IPS-15b (cell line): ENCODE results near the gene PRR9.
"Not testable (repeated sequence)": the region's sequence is repeated elsewhere in the genome, so short reads cannot be mapped to it uniquely, and the experiment has no call there.

Experiments
- H3K27me3 ChIP-seq: one replicate; pipeline ENCODE4 v1.6.1; 2013; ENCODE audit warnings: low read length; ENCODE audit not compliant: control insufficient read depth, insufficient read depth
- H3K36me3 ChIP-seq: one replicate; pipeline ENCODE4 v1.6.1; 2013; ENCODE audit warnings: low read length; ENCODE audit not compliant: control insufficient read depth, insufficient read depth
- H3K4me1 ChIP-seq: one replicate; pipeline ENCODE4 v1.6.1; 2013; ENCODE audit warnings: mild to moderate bottlenecking, low read length; ENCODE audit not compliant: control insufficient read depth, insufficient read depth
- H3K4me3 ChIP-seq: one replicate; pipeline ENCODE4 v1.5.1; 2013; ENCODE audit warnings: low read depth, low read length
- H3K9ac ChIP-seq: one replicate; pipeline ENCODE4 v1.6.1; 2013; ENCODE audit warnings: low read depth, mild to moderate bottlenecking, low read length
- H3K9me3 ChIP-seq: one replicate; pipeline ENCODE4 v1.6.1; 2013; ENCODE audit warnings: mild to moderate bottlenecking, low read length; ENCODE audit not compliant: control insufficient read depth, insufficient read depth

Gene PRR9

DNA sequence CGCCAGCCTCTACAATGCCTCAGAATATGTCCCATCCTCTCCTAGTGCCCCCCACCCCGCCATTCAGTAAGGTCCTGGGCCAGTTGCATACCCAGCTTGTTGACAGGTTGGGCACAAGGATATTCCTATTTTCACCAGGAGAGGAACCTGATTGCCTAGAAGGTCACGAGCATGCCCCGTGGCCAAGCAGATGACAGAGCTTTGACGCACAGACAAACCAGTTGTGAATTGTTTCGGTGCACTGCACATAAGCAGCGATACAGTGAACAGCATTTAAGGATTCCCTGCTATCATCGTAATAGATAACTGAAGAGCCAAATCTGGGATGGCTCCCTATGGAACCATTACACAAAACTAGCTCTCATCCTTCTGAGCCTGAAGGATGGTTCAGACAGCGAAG is 10.8 kb upstream of the PRR9 start:
- Histone ChIP-seq H3K36me3 (no peaks in the 10 kb centered on the region), H3K4me1 (no peaks in the 10 kb centered on the region), H3K4me3 (no peak overlapping the region), H3K9ac (no peak overlapping the region), H3K27me3 (peaks cover 6% of the 10 kb centered on the region), H3K9me3 (no peaks in the 10 kb centered on the region)

DNA sequence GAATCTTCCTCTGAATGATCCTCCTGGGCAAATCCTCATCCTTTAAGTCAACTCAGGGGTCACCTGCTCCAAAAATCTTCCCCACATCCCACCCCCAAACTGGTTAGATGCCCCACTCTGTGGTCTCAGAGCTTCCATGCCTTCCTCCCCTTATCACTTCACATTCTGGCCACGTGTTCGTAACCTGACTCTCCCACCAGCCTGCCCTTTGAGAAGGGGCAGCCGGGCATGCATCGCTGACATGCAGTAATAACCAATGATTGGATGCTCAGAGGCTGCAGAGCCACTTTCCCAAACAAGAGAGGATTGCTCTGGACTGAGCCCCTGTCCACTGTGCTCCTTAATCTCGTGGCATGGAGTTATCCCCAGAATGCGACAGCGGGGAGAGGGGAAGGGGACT is 7.2 kb upstream of the PRR9 start:
- Histone ChIP-seq H3K36me3 (no peaks in the 10 kb centered on the region), H3K9me3 (no peaks in the 10 kb centered on the region), H3K27me3 (peaks cover 6% of the 10 kb centered on the region), H3K9ac (no peak overlapping the region), H3K4me1 (no peaks in the 10 kb centered on the region), H3K4me3 (no peak overlapping the region)

DNA sequence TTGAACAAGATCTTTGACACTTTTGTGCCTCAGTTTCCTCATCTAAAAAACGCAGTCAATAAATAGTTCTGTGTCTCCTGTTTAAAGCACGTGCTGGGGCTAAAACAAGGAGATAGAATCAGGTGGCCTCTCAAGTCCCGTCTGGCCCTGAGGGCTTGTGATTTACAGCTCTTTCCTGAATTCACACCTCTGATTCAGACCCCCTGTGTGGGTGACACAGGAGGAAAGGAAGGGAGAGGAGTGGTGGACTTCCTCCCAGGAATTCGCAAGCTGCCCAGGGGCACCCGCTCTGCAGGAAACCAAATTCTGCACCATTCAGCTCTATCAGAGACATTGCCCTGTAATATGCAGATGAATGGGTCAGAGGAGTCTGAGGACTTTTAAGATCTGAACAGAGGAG is 5.2 kb upstream of the PRR9 start:
- Histone ChIP-seq H3K9ac (no peak overlapping the region), H3K4me3 (no peak overlapping the region), H3K36me3 (no peaks in the 10 kb centered on the region), H3K4me1 (no peaks in the 10 kb centered on the region), H3K27me3 (peaks cover 6% of the 10 kb centered on the region), H3K9me3 (no peaks in the 10 kb centered on the region)

DNA sequence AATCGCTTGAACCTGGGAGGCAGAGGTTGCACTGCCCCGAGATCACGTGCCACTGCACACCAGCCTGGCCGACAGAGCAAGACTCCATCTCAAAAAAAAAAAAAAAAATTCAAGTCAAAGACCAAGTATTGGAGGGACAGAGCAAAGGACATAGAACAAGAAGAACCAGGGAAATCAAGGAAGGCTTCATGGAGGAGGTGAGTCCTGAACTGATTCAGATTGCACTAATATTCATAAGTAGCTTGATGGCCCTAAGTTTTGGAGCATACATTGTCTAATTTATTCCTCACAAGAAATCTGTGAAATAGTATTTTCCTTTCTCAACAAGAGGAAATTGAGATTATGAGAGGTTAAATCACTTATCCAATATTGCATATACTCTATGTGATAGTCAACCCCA is 3.9 kb upstream of the PRR9 start:
- Histone ChIP-seq H3K27me3 (peaks cover 6% of the 10 kb centered on the region), H3K9me3 (no peaks in the 10 kb centered on the region), H3K9ac (no peak overlapping the region), H3K4me3 (no peak overlapping the region), H3K36me3 (no peaks in the 10 kb centered on the region), H3K4me1 (no peaks in the 10 kb centered on the region)

DNA sequence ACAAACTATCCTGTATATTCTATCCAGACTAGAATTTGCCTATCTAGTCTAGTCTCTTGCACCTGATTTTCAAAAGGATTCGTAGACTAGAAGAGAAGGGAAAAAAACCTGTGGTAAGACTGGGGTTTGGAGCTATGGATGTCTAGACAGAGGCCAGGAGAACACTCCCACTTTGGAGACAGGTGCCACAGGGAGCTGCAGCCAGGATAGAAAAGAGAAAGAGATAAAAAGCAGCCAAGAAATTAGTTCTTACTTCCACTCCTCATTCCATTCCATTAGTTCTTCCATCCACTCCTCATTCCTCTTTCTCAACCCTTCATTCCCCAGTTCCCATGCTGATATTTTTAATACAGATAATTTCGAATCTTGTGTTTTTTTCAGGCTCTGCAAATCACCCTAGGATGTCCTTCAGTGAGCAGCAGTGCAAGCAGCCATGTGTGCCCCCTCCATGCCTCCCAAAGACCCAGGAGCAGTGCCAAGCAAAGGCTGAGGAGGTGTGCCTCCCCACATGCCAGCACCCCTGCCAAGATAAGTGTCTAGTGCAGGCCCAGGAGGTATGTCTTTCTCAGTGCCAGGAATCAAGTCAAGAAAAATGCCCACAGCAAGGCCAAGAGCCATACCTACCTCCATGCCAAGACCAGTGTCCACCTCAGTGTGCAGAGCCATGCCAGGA is 496 bp downstream of the PRR9 start:
- Histone ChIP-seq H3K4me1 (no peaks in the 10 kb centered on the region), H3K27me3 (no peaks in the 10 kb centered on the region), H3K4me3 (no peak overlapping the region), H3K9ac (no peak overlapping the region), H3K9me3 (no peaks in the 10 kb centered on the region), H3K36me3 (no peaks in the 10 kb centered on the region)

DNA sequence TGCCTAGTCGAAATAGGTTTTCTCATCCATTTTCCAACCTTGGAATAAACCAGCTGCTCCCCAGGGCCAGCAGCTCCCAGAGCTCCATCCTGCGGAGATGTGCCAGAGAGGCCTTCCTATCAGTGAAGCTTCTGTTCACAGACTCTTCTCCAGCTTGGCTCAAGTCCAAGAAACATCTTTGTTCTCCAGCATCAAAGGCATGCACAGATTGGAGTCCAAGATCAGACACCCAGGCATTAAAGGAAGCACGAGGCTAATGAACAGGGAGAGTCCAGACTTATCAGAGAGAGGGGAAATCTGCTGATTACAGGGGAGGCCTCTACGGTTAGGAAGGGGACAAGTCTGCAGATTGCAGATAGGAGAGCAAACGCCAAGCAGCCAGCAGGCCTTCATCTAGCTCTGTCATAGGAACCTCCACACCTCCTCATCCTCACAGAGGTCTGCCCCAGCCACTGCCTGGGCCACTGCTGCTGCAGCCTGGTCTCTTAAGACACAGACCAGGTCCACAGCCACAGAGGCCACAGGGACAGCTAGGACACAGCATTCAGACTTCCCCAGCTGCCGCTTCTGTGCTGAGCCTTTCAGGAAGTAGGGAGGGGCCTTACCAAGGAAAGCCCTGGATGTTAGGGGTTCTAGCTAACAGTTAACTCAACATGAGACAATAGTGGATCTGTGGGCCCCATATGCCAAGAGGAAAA is 3.4 kb downstream of the PRR9 start:
- H3K27me3 ChIP-seq = no peaks in the 10 kb centered on the region
- H3K4me1 ChIP-seq = no peaks in the 10 kb centered on the region
- H3K9me3 ChIP-seq = no peaks in the 10 kb centered on the region
- H3K4me3 ChIP-seq = no peak overlapping the region
- no peaks in the 10 kb centered on the region for H3K36me3 ChIP-seq
- no peak overlapping the region for H3K9ac ChIP-seq

DNA sequence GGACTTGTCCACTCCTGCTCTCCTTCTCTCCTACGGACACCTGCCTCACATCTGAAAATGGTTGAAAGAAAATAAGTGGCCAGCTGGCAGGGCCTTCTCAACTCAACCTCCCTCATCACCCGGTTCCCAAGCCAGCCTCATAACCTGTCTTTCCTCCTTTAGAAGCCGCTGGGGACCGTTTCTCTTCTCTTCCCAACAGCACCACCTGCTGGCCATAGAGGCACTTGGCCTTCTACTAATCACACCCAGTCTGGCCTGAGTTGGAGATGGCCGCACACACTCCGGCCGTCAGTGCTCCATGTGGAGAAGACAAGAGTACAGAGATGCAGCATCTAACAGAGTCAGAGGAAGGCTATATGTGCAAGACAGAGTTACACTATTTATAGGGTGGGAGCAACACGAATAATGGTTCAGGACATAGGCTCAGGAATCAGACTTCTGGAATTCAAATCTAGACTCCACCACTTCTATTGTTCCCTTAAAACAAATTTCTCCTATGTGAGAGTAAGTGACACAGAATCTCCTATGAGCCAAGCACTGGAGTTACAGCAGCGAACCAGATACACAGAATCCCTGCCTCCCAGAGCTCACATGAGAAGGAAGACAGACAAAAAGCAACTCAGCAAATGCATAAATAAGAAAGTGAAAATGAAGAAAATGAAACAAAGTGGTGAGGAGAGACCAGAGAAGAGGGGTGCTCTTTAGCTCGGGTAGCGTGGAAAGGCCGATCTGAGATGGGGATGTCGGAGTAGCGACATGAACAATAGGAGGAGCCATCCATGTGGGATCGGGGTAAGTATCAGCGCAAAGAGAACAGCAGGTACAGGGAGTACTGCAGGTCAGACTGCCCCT is 5.9 kb downstream of the PRR9 start:
- H3K9me3 ChIP-seq, H3K27me3 ChIP-seq, H3K9ac ChIP-seq: not testable (repeated sequence)

DNA sequence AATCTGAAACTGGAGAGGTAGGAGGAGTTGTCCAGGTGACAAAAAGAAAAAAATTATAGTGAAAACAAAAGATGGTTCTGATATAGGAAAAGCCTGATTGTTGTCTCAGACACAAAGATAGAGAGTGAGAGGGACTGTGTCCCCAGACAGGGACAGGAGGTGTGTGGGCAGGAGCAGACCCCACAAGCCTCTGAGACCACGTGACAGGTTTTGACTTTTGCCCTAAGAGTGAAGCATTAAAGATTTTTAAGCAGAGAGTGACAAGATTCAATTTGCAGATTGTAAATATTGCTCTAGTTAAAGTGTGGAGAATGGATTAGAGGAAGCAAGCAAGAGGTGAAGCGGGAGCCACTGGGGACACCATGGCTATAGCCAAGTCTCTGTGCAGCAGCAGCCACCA is 10.4 kb downstream of the PRR9 start:
- Histone ChIP-seq H3K36me3 (no peaks in the 10 kb centered on the region), H3K4me1 (no peaks in the 10 kb centered on the region), H3K9me3 (no peaks in the 10 kb centered on the region), H3K27me3 (no peaks in the 10 kb centered on the region), H3K9ac (no peak overlapping the region), H3K4me3 (no peak overlapping the region)

More for the DNA sequence above, 5.9 kb downstream of the PRR9 start:
- H3K4me1 ChIP-seq, H3K4me3 ChIP-seq, H3K36me3 ChIP-seq: not testable (repeated sequence)

DNA sequence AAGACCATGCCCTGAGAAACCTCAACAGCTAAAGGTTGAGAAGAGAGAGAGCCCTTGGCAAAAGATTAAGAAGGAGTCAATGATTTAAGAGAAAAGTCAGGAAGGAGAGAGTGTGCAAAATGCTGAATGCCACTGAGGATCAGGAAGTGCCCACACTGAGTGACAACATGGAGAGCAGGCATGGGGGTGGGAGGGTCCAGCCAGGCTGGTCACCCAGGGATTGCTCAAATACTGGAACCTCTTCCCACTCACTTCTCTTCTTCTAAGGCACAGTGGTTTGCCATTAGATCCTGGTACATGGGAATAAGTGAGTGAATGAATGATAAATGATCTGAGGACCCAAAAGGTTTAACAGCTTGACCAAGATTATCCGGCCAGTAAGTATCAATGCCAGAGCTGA is 11.1 kb downstream of the PRR9 start:
- Histone ChIP-seq H3K27me3 (no peaks in the 10 kb centered on the region), H3K9me3 (no peaks in the 10 kb centered on the region), H3K9ac (no peak overlapping the region), H3K4me1 (no peaks in the 10 kb centered on the region), H3K36me3 (no peaks in the 10 kb centered on the region), H3K4me3 (no peak overlapping the region)

DNA sequence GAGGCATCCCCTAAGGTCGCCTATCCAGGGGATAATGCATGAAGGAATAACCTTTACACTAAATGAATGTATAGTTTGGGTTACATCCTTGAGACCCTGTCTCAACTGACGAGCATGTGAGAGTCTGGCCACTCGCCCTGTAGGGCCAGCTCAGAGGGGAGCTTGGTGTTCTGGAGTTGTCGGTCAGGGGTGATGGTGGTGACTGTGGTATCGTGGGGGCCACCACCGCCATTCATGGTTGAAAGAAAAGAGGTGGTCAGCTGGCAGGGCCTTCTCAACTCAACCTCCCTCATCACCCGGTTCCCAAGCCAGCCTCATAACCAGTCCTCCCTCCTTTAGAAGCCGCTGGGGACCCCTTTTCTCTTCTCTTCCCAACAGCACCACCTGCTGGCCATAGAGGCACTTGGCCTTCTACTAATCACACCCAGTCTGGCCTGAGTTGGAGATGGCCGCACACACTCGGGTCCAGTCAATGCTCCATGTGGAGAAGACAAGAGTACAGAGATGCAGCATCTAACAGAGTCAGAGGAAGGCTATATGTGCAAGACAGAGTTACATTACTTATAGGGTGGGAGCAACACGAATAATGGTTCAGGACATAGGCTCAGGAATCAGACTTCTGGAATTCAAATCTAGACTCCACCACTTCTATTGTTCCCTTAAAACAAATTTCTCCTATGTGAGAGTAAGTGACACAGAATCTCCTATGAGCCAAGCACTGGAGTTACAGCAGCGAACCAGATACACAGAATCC is 11.9 kb downstream of the PRR9 start:
- not testable (repeated sequence) for H3K36me3 ChIP-seq, H3K4me1 ChIP-seq, H3K27me3 ChIP-seq, H3K9me3 ChIP-seq, H3K9ac ChIP-seq, H3K4me3 ChIP-seq

DNA sequence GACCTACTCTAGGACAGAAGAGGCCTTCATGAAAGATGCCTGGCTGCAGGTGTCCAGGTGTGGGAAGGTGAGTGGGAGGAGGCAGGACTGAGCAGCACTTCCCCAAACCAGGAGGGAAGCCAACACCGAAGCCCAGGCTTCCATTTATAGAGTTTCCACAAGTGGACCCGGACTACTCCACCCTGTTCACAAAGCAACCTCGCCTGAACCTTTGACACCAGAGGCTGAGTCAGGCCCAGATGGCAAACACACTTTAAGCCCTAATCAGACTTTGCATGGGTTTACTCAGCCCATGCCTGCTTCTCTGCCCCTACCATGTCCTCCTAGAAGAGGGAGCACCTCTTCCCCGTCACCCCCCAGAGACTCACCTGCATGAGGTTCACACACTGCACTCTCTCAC is 14.0 kb downstream of the PRR9 start:
- no peaks in the 10 kb centered on the region for H3K4me1 ChIP-seq
- no peaks in the 10 kb centered on the region for H3K36me3 ChIP-seq
- no peak overlapping the region for H3K9ac ChIP-seq
- no peaks in the 10 kb centered on the region for H3K27me3 ChIP-seq
- no peaks in the 10 kb centered on the region for H3K9me3 ChIP-seq
- no peak overlapping the region for H3K4me3 ChIP-seq
